Endodermal cell (in vitro differentiated cells): ENCODE results near the gene KCNMB3. TPM values are rescaled to one million over a fixed set of nuclear protein-coding genes. Genes with fewer than 3 reads are reported as not detected.
A peak's percentile ranks its signal among the peaks of the same experiment; 100 is the strongest.

ENCODE experiments used
- DNase-seq: peaks from one replicate; pipeline ENCODE4 v3.0.0-alpha.2; 2017
- H3K27ac ChIP-seq: 2 replicates; pipeline ENCODE4 v1.5.1; 2013; ENCODE audit warnings: mild to moderate bottlenecking, low read depth, low read length, moderate library complexity
- H3K27me3 ChIP-seq: 2 replicates; pipeline ENCODE4 v1.6.1; 2013; ENCODE audit warnings: mild to moderate bottlenecking, low read length, moderate library complexity; ENCODE audit not compliant: insufficient read depth, control insufficient read depth, poor library complexity, severe bottlenecking
- H3K36me3 ChIP-seq: 2 replicates; pipeline ENCODE4 v1.7.0; 2013; ENCODE audit warnings: mild to moderate bottlenecking, low read length, moderate library complexity; ENCODE audit not compliant: control insufficient read depth, insufficient read depth
- H3K4me1 ChIP-seq: one replicate; pipeline ENCODE4 v1.7.0; 2013; ENCODE audit warnings: low read length; ENCODE audit not compliant: control insufficient read depth, insufficient read depth
- H3K4me3 ChIP-seq: 2 replicates; pipeline ENCODE4 v1.5.1; 2013; ENCODE audit warnings: mild to moderate bottlenecking, low read length, moderate library complexity
- H3K9ac ChIP-seq: 2 replicates; pipeline ENCODE4 v1.6.1; 2013; ENCODE audit warnings: mild to moderate bottlenecking, low read length, moderate library complexity; ENCODE audit not compliant: poor library complexity, severe bottlenecking; ENCODE audit errors: extremely low read depth
- H3K9me3 ChIP-seq: 2 replicates; pipeline ENCODE4 v1.6.1; 2013; ENCODE audit warnings: mild to moderate bottlenecking, low read length, moderate library complexity; ENCODE audit not compliant: control insufficient read depth
- H3K27ac Mint-ChIP-seq: 2 replicates; pipeline ENCODE4 v1.8.0; 2020; ENCODE audit warnings: mixed read lengths
- H3K27me3 Mint-ChIP-seq: 2 replicates; pipeline ENCODE4 v1.8.0; 2021; ENCODE audit warnings: mild to moderate bottlenecking, mixed read lengths; ENCODE audit not compliant: insufficient read depth
- H3K36me3 Mint-ChIP-seq: 2 replicates; pipeline ENCODE4 v1.8.0; 2020; ENCODE audit warnings: low read depth, mixed read lengths
- H3K4me1 Mint-ChIP-seq: 2 replicates; pipeline ENCODE4 v1.8.0; 2020; ENCODE audit warnings: mixed read lengths
- H3K4me3 Mint-ChIP-seq: 2 replicates; pipeline ENCODE4 v1.8.0; 2020; ENCODE audit warnings: mild to moderate bottlenecking, moderate library complexity, mixed read lengths
- H3K9me3 Mint-ChIP-seq: 2 replicates; pipeline ENCODE4 v1.8.0; 2020; ENCODE audit warnings: mild to moderate bottlenecking, mixed read lengths
- CTCF ChIP-seq: fragments of 200-600 bp; sonication (generic); conservative IDR thresholded peaks from 2 replicates; pipeline ENCODE4 v1.5.0; 2021; ENCODE audit warnings: antibody characterized with exemption, mild to moderate bottlenecking
- WGBS, 2 experiments: methylation state at CpG; one replicate each; pipeline versions ENCODE4 v1.1.5 to v1.1.7; 2013; ENCODE audit warnings: missing lambda C conversion rate in 2 of 2, mixed read lengths in 1 of 2; ENCODE audit not compliant: insufficient coverage in 1 of 2, insufficient read length in 1 of 2; 5-methylcytosine and 5-hydroxymethylcytosine counted together
- total RNA-seq, 2 donors: library from RNA; stranded (reverse); fragmentation: NEBNext Ultra II Directional in 1 of 2; extraction: Animal tissue kit (Norgen Biotek cat#: 25700) in 1 of 2; gene quantifications; 2 replicates in 1 of 2; 3 replicates in 1 of 2; pipeline ENCODE4 v1.2.1, GENCODE V29; 2021

KCNMB3 gene
- total RNA-seq, 2 donors from 2014 or later: 2.4 to 2.6 TPM

DNA sequence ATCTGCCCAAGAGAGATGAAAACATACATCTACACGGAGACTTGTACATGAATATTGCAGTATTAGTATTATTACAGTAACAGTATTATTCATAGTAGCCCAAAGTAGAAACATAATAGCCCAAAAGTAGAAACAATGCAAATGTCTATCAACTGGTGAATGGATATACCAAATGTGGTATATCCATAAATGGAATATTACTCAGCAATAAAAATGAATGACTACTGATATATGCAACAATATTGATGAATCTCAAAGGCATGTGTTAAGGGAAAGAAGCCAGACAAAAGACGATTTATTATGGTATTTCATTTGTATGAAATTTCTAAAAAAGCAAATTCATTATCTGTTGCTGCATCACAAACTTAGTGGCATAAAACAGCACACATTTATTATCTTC lies 48.4 kb upstream of the KCNMB3 start:
- 86% methylated on average over 1 of the region's 2 CpGs; no CpG with 5 or more reads in 1 of the 2 experiments for WGBS, 2 experiments
- peaks cover 12% of the 10 kb centered on the region for H3K9me3 ChIP-seq
- DNase-seq: no peak

GRCh38 chr3:179297971-179298725 lies 47.2 kb upstream of the KCNMB3 start:
- H3K4me1 ChIP-seq: no peaks in the 10 kb centered on the region
- Mint-ChIP-seq H3K27me3 (no peaks in the 10 kb centered on the region), H3K27ac (no peak overlapping the region), H3K36me3 (no peaks in the 10 kb centered on the region), H3K4me3 (no peak overlapping the region), H3K9me3 (peaks cover 10% of the 10 kb centered on the region), H3K4me1 (peaks cover 3% of the 10 kb centered on the region)
- no peak for DNase-seq
- no peaks in the 10 kb centered on the region for H3K27me3 ChIP-seq
- H3K27ac ChIP-seq: peak overlapping the region; percentile 3
- peaks cover 12% of the 10 kb centered on the region for H3K9me3 ChIP-seq
- TF ChIP-seq CTCF: no peak
- no peak overlapping the region for H3K4me3 ChIP-seq
- H3K9ac ChIP-seq: no peak overlapping the region
- no peaks in the 10 kb centered on the region for H3K36me3 ChIP-seq
- WGBS, 2 experiments: 86 to 93% methylated on average over 3 to 5 of the region's 5 CpGs

More for the DNA sequence above, 48.4 kb upstream of the KCNMB3 start:
- TF ChIP-seq CTCF: no peak
- Mint-ChIP-seq H3K27ac (no peak overlapping the region), H3K27me3 (no peaks in the 10 kb centered on the region), H3K4me1 (peaks cover 7% of the 10 kb centered on the region), H3K36me3 (no peaks in the 10 kb centered on the region), H3K9me3 (peaks cover 11% of the 10 kb centered on the region), H3K4me3 (no peak overlapping the region)
- no peaks in the 10 kb centered on the region for H3K36me3 ChIP-seq
- H3K4me3 ChIP-seq: no peak overlapping the region
- H3K27me3 ChIP-seq: no peaks in the 10 kb centered on the region
- no peak overlapping the region for H3K27ac ChIP-seq
- no peaks in the 10 kb centered on the region for H3K4me1 ChIP-seq
- H3K9ac ChIP-seq: no peak overlapping the region

DNA sequence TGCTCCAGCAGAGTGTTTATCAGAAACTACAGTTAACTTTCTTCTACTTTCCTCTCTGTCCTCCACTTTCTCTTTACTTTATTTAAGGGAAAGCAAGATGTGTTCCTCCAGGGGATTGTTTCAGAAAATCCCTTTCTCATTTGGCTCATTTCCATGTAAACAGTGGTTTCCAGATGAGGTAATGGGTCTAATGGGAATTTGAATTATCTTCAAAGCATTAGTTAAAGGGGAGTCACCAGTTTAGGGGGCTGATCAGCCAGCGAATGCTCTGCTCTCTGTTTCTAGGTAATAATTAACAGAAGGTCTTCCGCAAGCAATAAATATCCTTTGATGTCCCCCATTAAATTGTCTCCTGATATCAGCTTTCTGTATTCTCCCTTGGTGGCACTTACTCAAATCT lies 41.5 kb upstream of the KCNMB3 start:
- 91 to 94% methylated on average over 2 of the region's 2 CpGs for WGBS, 2 experiments
- no peak overlapping the region for H3K4me3 Mint-ChIP-seq
- no peak overlapping the region for H3K9ac ChIP-seq
- no peak for DNase-seq
- no peak for TF ChIP-seq CTCF
- no peaks in the 10 kb centered on the region for H3K27me3 Mint-ChIP-seq
- no peaks in the 10 kb centered on the region for H3K36me3 ChIP-seq
- no peaks in the 10 kb centered on the region for H3K9me3 ChIP-seq
- no peak overlapping the region for H3K27ac Mint-ChIP-seq
- no peak overlapping the region for H3K27ac ChIP-seq
- H3K4me1 ChIP-seq: no peaks in the 10 kb centered on the region
- peaks cover 13% of the 10 kb centered on the region for H3K4me1 Mint-ChIP-seq
- H3K9me3 Mint-ChIP-seq: peaks cover 13% of the 10 kb centered on the region
- H3K27me3 ChIP-seq: no peaks in the 10 kb centered on the region
- H3K36me3 Mint-ChIP-seq: peaks cover 4% of the 10 kb centered on the region
- no peak overlapping the region for H3K4me3 ChIP-seq
